Stimulated activated naive B cell treated with anti-CD40 and anti-IgM and Interleukin-4, amounts not matched to agents 10 μg/mL and 1 μg/mL and 100 μg/mL, for 72 hours (primary cell): ENCODE results near the gene MXD3.

Experiments
- ATAC-seq, 2 donors: fragments of 150-1000 bp; cut with Tn5 transposase; replicated peaks; 2 replicates each; pipeline ENCODE4 v1.10.0; 2021; ENCODE audit warnings: moderate library complexity in 1 of 2
- DNase-seq: peaks from one replicate; pipeline ENCODE4 v3.0.0; 2021
- H3K27ac Mint-ChIP-seq: one replicate; pipeline ENCODE4 v1.8.0; 2022; ENCODE audit warnings: mild to moderate bottlenecking, mixed read lengths
- H3K27me3 Mint-ChIP-seq, 2 donors: one replicate each; pipeline ENCODE4 v1.8.0; 2022; ENCODE audit warnings: mixed read lengths in 2 of 2
- H3K36me3 Mint-ChIP-seq, 2 donors: one replicate each; pipeline ENCODE4 v1.8.0; 2022; ENCODE audit warnings: mixed read lengths in 2 of 2, mild to moderate bottlenecking in 1 of 2
- H3K4me1 Mint-ChIP-seq, 2 donors: one replicate each; pipeline ENCODE4 v1.8.0; 2022; ENCODE audit warnings: mixed read lengths in 2 of 2, mild to moderate bottlenecking in 1 of 2
- H3K4me3 Mint-ChIP-seq, 2 donors: one replicate each; pipeline ENCODE4 v1.8.0; 2022; ENCODE audit warnings: mild to moderate bottlenecking in 2 of 2, mixed read lengths in 2 of 2, moderate library complexity in 1 of 2
- H3K9me3 Mint-ChIP-seq, 2 donors: one replicate each; pipeline ENCODE4 v1.8.0; 2022; ENCODE audit warnings: mixed read lengths in 2 of 2, mild to moderate bottlenecking in 1 of 2

Gene MXD3

DNA sequence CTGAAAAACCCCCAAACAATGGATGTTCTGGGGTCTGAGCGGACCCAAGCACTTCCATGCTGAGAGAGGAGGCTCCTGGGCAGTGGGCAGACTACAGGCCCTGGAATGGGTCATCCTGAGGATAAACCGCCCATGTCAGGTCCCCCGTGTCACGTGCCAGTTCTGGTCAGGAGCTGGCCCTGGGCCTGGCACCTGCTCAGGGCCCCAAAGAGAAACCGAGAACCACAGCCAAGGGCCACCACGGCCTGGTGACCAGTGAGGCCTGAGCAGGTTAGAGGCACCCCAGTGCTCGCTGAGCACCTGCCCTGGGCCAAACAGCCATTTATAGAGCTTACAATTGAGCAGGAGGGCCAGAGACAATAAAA, 24.0 kb upstream of the MXD3 start:
- peak overlapping the region; percentile 16 for H3K27ac Mint-ChIP-seq
- DNase-seq (no peak), ATAC-seq (no peak)
- peaks cover 36 to 42% of the 10 kb centered on the region in 2 donors for H3K4me1 Mint-ChIP-seq
- no peaks in the 10 kb centered on the region for H3K27me3 Mint-ChIP-seq
- H3K36me3 Mint-ChIP-seq: peaks cover 54 to 69% of the 10 kb centered on the region in 2 donors
- H3K9me3 Mint-ChIP-seq: no peaks in the 10 kb centered on the region
- no peak overlapping the region for H3K4me3 Mint-ChIP-seq

DNA sequence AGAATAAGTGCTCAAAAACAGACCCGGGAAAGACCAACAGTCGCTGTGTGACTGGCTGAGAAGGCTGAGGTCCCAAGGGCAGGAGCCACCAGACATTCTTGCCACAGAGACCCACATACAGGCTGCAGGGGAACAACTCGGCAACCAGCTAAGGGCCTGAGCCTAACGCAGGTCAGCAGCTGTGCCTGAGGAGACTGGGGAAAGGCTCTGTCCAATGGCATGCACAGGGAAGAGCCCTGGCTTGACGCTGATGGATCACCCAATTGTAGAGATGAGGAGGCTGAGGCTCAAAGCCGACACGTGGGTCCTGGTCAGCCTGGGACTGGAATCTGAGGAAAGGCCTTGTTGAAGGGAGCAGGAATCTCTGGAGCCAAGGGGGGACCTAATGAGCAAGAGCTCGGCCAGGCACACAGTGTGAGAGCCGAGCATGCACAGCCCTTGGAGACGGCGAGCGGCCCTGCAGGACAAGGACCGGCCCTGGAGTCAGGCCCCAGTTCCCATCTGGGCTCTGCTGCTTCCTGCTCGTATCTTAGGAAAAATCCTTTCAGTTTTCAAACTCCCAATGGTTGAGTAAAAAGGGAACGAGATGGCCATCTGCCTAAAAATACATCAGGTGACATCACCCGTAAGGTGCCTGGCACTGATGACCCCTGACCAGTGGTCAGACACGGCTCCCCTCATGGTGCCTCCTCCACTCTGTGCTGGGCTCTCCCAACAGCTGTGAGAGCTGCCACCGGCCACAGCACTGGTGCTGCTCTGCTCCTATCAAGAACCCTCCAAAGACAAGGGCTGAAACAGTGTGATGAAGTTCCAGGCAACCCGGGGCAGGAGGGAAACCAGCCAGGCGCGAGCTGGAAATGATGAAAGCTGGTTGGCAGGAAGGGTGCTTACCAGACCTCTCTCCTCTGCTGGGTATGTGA, 23.3 kb upstream of the MXD3 start:
- Mint-ChIP-seq H3K27me3 (no peaks in the 10 kb centered on the region), H3K4me1 (peaks cover 38 to 42% of the 10 kb centered on the region in 2 donors), H3K27ac (peak overlapping the region; percentile 14), H3K36me3 (peaks cover 58 to 75% of the 10 kb centered on the region in 2 donors), H3K4me3 (no peak overlapping the region), H3K9me3 (no peaks in the 10 kb centered on the region)
- ATAC-seq (no peak), DNase-seq (no peak)

GRCh38 chr5:177334155-177334551, 22.5 kb upstream of the MXD3 start:
- no peaks in the 10 kb centered on the region for H3K27me3 Mint-ChIP-seq
- H3K9me3 Mint-ChIP-seq: no peaks in the 10 kb centered on the region
- H3K36me3 Mint-ChIP-seq: peaks cover 49 to 73% of the 10 kb centered on the region in 2 donors
- H3K27ac Mint-ChIP-seq: peak overlapping the region; percentile 86
- no peak overlapping the region for H3K4me3 Mint-ChIP-seq
- peaks cover 31 to 42% of the 10 kb centered on the region in 2 donors for H3K4me1 Mint-ChIP-seq
- no peak for ATAC-seq
- DNase-seq: no peak

DNA sequence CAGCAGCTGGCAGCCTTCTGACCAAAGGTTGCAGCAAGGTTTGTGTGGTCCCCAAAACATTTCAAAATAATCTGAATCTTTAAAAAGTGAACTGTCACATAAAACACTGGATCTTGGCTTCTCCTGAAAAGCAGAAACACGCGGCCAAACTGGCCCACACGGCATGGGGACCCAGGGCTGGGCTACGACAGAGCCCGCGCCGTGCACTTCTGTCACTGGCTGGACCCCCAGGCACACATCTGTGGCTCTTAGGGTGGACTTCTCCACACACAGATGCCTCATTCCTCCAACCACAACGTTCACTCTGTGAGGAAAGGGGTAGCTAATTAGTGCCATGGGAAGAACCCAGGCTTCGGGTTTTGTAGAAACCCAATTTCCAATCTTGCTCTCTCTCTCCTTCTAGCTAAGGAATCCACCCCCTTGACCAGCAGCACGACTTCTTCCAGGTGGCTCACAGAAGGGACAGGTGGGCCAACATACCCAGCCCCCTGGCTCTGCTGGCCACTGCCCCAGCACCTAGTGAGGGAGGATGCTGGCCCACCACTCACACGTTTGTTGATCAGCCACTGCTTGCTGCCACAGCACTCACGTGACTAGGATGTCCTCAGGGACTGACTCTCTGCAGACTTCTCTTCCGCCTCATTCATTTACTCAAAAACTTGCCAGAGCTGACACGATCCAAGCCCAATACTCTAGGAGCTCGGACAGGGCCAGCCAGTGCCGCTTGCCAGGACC, 21.9 kb upstream of the MXD3 start:
- DNase-seq (no peak), ATAC-seq (peak in 1 of 2 donors; percentile 25)
- peak overlapping the region; percentile 86 for H3K27ac Mint-ChIP-seq
- no peaks in the 10 kb centered on the region for H3K27me3 Mint-ChIP-seq
- H3K36me3 Mint-ChIP-seq: peaks cover 49 to 71% of the 10 kb centered on the region in 2 donors
- H3K4me1 Mint-ChIP-seq: peaks cover 31 to 42% of the 10 kb centered on the region in 2 donors
- H3K9me3 Mint-ChIP-seq: no peaks in the 10 kb centered on the region
- H3K4me3 Mint-ChIP-seq: no peak overlapping the region

DNA sequence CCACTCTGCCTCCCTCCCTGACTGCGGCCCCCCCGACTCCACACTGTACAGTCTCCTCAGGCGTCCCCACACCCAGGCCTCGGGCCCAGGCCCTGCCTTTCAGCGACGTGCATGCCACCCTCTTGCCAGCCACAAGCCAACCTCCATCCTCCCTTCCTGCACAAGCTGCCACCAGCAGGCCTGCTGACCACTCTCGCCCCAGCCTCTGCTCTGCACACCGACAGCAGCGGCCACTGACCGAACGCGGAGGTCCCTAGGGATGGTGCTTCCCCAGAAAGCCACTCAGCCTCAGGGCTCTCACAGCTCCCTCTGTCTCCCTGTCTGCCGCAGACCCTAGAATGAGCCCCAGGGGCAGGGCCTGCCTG, 21.2 kb upstream of the MXD3 start:
- no peaks in the 10 kb centered on the region for H3K9me3 Mint-ChIP-seq
- DNase-seq: no peak
- no peaks in the 10 kb centered on the region for H3K27me3 Mint-ChIP-seq
- H3K4me1 Mint-ChIP-seq: peaks cover 31 to 45% of the 10 kb centered on the region in 2 donors
- H3K27ac Mint-ChIP-seq: peak overlapping the region; percentile 51
- peak overlapping the region; percentile 18 to 31 for H3K4me3 Mint-ChIP-seq
- peaks cover 49 to 73% of the 10 kb centered on the region in 2 donors for H3K36me3 Mint-ChIP-seq
- no peak for ATAC-seq

- peaks cover 49 to 73% of the 10 kb centered on the region in 2 donors for H3K36me3 Mint-ChIP-seq
- peaks cover 33 to 51% of the 10 kb centered on the region in 2 donors for H3K4me1 Mint-ChIP-seq
- ATAC-seq: peak in 1 of 2 donors; percentile 30
- H3K4me3 Mint-ChIP-seq: peak overlapping the region; percentile 52 to 55
- H3K9me3 Mint-ChIP-seq: no peaks in the 10 kb centered on the region
- no peak for DNase-seq
- peak overlapping the region; percentile 71 for H3K27ac Mint-ChIP-seq
- no peaks in the 10 kb centered on the region for H3K27me3 Mint-ChIP-seq
These were observed 20.6 kb upstream of the MXD3 start for GRCh38 chr5:177332031-177332895.

DNA sequence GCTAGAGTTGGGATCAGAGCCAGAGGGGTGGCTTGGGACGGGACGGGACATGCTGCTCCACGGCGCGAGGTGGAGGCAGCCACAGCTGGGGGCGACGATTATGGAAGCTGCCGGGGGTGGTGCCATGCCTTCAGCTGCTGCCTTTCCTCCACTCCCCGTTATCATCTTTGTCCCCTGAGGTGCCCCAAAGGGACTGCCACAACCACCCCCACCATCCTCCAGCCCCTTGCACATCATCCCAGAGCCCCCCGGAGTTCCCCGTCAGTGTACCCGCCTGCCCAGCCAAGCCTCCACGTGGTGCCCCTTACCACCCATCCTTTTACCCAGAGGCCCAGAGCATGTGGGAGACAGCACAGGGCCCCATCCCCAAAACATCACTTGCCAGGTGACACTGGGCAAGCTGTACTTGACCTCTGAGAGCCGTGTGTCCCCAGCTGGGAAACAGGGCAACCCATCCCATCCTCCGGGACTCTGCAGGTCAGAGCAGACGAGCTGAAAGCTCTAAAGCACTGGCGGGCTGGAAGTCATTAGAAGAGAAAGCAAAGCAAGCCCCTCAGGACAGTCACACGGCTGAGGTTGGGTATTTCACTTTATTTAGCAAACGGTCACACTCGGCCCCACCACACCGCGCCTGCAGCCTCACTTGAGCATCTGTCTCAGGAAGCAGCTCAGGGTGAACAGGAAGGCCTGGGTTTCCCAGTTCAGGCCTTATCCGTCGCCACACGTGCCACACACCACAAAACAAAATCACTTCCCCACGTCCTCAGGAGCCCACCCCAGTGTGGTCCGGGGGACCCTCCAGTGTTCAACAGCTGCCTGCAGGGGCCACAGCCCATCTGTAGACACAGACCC, 19.5 kb upstream of the MXD3 start:
- ATAC-seq: peak; percentile 29 to 48
- Mint-ChIP-seq H3K4me1 (peaks cover 32 to 50% of the 10 kb centered on the region in 2 donors), H3K36me3 (peaks cover 47 to 69% of the 10 kb centered on the region in 2 donors)

GRCh38 chr5:177329883-177330282, 18.2 kb upstream of the MXD3 start:
- ATAC-seq (no peak), DNase-seq (no peak)
- H3K36me3 Mint-ChIP-seq: peaks cover 40 to 61% of the 10 kb centered on the region in 2 donors
- no peak overlapping the region for H3K4me3 Mint-ChIP-seq
- no peaks in the 10 kb centered on the region for H3K27me3 Mint-ChIP-seq
- peak overlapping the region; percentile 14 for H3K27ac Mint-ChIP-seq
- peaks cover 31 to 47% of the 10 kb centered on the region in 2 donors for H3K4me1 Mint-ChIP-seq
- H3K9me3 Mint-ChIP-seq: no peaks in the 10 kb centered on the region

More for the DNA sequence above, 19.5 kb upstream of the MXD3 start:
- DNase-seq: no peak
- Mint-ChIP-seq H3K4me3 (peak overlapping the region in 1 of 2 donors; percentile 41), H3K27me3 (no peaks in the 10 kb centered on the region), H3K9me3 (no peaks in the 10 kb centered on the region), H3K27ac (peak overlapping the region; percentile 79)

DNA sequence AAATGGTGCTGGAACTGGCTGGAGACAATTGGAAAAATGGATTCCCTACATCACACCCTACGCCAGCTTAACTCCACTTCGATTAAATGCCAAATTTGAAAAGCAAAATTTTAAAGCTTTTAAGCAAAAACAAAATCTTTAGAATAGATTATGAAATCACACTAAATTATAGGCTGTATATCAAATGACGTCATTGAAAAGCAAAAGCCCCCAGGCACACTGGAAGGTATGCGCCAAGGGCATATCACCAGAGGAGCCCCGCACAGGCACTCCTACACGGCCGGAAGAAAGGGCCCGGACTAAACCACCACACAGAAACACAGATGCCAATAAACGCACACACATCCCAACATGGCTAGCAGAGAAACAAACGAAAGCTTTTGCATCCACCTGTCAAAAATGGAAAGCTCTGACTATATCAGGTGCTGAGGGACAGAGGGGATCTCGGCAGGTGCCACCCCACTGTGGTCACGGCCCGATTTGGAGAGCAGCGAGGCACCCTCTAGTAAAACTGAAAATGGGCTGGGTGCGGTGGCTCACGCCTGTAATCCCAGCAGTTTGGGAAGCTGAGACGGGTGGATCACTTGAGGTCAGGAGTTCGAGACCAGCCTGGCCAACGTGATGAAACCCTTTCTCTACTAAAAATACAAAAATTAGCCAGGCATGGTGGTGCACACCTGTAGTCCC, 17.0 kb upstream of the MXD3 start:
- Mint-ChIP-seq H3K27me3 (no peaks in the 10 kb centered on the region), H3K9me3 (no peaks in the 10 kb centered on the region), H3K4me1 (peaks cover 27 to 40% of the 10 kb centered on the region in 2 donors), H3K4me3 (no peak overlapping the region), H3K27ac (no peak overlapping the region), H3K36me3 (peaks cover 35 to 56% of the 10 kb centered on the region in 2 donors)
- DNase-seq (no peak), ATAC-seq (no peak)

DNA sequence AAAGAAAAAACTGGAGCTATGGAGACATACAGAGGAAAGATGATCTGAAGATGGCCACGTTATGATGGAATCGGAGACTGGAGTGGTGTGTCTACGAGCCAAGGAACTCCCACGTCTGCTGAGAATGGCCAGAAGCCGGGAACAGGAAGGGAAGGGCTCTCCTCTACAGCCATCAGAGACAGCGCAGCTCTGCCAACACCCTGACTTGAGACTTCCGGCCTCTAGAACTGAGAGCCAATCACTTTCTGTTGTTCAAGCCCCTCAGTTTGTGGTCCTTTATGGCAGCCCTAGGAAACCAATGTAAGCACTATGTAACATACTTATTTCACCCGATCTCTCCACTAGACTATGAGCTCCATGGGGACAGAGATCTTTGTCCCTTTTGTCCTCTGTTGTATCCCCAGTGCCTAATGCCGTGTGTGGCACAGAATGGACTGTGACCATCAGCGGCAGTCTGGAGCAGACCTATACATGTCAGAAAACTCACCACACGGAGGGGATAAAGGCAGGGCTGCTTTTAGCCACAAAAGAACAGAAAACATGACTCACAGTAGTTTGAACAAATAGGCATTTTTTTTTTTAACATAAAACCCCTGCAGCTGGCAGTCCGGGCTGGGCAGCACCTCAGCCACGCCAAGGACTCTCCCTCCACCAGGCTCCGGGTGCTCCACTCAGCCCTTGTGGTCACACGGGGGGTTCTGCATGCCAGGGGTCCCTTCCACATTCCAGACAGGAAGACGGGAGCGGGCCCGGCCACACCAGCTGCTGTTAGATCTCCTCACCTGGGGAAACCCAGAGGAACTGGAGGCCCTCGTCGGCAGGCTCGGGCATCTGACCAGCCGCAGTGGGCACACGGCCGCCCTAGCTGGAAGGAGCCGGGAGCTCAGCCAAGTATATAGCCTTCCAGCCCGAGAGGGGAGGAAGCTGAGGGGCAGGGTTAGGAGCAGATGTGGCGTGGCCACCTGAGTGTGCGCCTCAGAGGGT, 16.1 kb upstream of the MXD3 start:
- Mint-ChIP-seq H3K4me3 (peak overlapping the region in 1 of 2 donors; percentile 11), H3K4me1 (peaks cover 23 to 37% of the 10 kb centered on the region in 2 donors), H3K9me3 (no peaks in the 10 kb centered on the region), H3K36me3 (peaks cover 28 to 49% of the 10 kb centered on the region in 2 donors), H3K27ac (no peak overlapping the region), H3K27me3 (no peaks in the 10 kb centered on the region)
- peak; percentile 44 to 54 for ATAC-seq
- no peak for DNase-seq

GRCh38 chr5:177325868-177326381, 14.2 kb upstream of the MXD3 start:
- peaks cover 13 to 30% of the 10 kb centered on the region in 2 donors for H3K4me1 Mint-ChIP-seq
- DNase-seq (no peak), ATAC-seq (no peak)
- no peak overlapping the region for H3K4me3 Mint-ChIP-seq
- H3K27me3 Mint-ChIP-seq: no peaks in the 10 kb centered on the region
- no peaks in the 10 kb centered on the region for H3K9me3 Mint-ChIP-seq
- no peak overlapping the region for H3K27ac Mint-ChIP-seq
- peaks cover 18 to 40% of the 10 kb centered on the region in 2 donors for H3K36me3 Mint-ChIP-seq

- Mint-ChIP-seq H3K9me3 (no peaks in the 10 kb centered on the region), H3K27me3 (no peaks in the 10 kb centered on the region), H3K27ac (no peak overlapping the region), H3K4me3 (no peak overlapping the region), H3K4me1 (peaks cover 17 to 26% of the 10 kb centered on the region in 2 donors), H3K36me3 (peaks cover 18 to 24% of the 10 kb centered on the region in 2 donors)
- DNase-seq (no peak), ATAC-seq (peak; percentile 74 to 80)
These were observed 9.2 kb upstream of the MXD3 start for GRCh38 chr5:177320879-177321278.
